Panc1 (cell line): ENCODE measurements around the gene CCAR1. TPM values are rescaled to one million over a fixed set of nuclear protein-coding genes. Genes with fewer than 3 reads are reported as not detected.

Experiments used
- ATAC-seq: fragments of 200-7000 bp; cut with Tn5 transposase; 2 replicates; pipeline ENCODE4 v1.9.1; 2020; ENCODE audit warnings: mild to moderate bottlenecking, moderate library complexity
- BruUV-seq: library from RNA; stranded (reverse); fragments of 400-500 nt; replicated peaks from 2 replicates; lab custom pipeline; 2021; lab: Mats Ljungman, UMichigan
- CTCF ChIA-PET: fragments of 300-600 bp; sonication (Branson Sonifier 250); formaldehyde crosslinking; loops from one replicate; lab custom pipeline; 2022; ENCODE audit warnings: antibody characterized with exemption; lab: Charles Lee
- POLR2A ChIA-PET: fragments of 300-600 bp; sonication (Branson Sonifier 250); formaldehyde crosslinking; loops from one replicate; lab custom pipeline; 2022; ENCODE audit warnings: antibody characterized with exemption; lab: Charles Lee
- DNase-seq: peaks from one replicate; pipeline ENCODE4 v3.0.0-alpha.2; 2010; ENCODE audit warnings: low read depth, low spot score
- H3K27ac ChIP-seq: 2 replicates; pipeline ENCODE4 v1.5.1; 2011; ENCODE audit warnings: mild to moderate bottlenecking, low read length, inconsistent platforms
- H3K27me3 ChIP-seq: fragments of 200-500 bp; sonication (Bioruptor generic); 2 replicates; pipeline ENCODE4 v1.6.0; 2014; ENCODE audit warnings: low read length, inconsistent platforms; ENCODE audit not compliant: control insufficient read depth, insufficient read depth
- H3K36me3 ChIP-seq: fragments of 200-500 bp; sonication (Bioruptor generic); 2 replicates; pipeline ENCODE4 v1.5.1; 2014; ENCODE audit warnings: inconsistent platforms, mild to moderate bottlenecking, low read length, moderate library complexity; ENCODE audit not compliant: control insufficient read depth, insufficient read depth
- H3K4me1 ChIP-seq: 2 replicates; pipeline ENCODE4 v1.5.1; 2011; ENCODE audit warnings: inconsistent platforms, mild to moderate bottlenecking, low read length, moderate library complexity; ENCODE audit not compliant: control insufficient read depth, insufficient read depth
- H3K4me3 ChIP-seq, 2 experiments: 2 replicates each; pipeline ENCODE4 v1.5.1; 2011 to 2012; ENCODE audit warnings: low read depth in 2 of 2, low read length in 2 of 2, mild to moderate bottlenecking in 2 of 2, inconsistent platforms in 1 of 2, moderate library complexity in 1 of 2
- H3K9me3 ChIP-seq: fragments of 200-500 bp; sonication (Bioruptor generic); 2 replicates; pipeline ENCODE4 v1.5.1; 2014; ENCODE audit warnings: low read depth, mild to moderate bottlenecking, inconsistent platforms, low read length, moderate library complexity; ENCODE audit not compliant: control insufficient read depth, insufficient read depth
- CTCF ChIP-seq: fragments of 450-650 bp; IDR thresholded peaks from 2 replicates; pipeline ENCODE4 v1.5.1; 2017; ENCODE audit warnings: mild to moderate bottlenecking
- POLR2AphosphoS5 ChIP-seq: IDR thresholded peaks from 2 replicates; pipeline ENCODE4 v1.6.1; 2012; ENCODE audit warnings: mild to moderate bottlenecking, low read depth, low read length, moderate library complexity
- REST ChIP-seq, 2 experiments: IDR thresholded peaks; 2 replicates each; pipeline ENCODE4 v1.6.1; 2011 to 2012; ENCODE audit warnings: low read depth in 2 of 2, control low read depth in 1 of 2, low read length in 1 of 2, mild to moderate bottlenecking in 1 of 2, moderate library complexity in 1 of 2; ENCODE audit not compliant: insufficient read depth in 1 of 2
- SIN3A ChIP-seq: IDR thresholded peaks from 2 replicates; pipeline ENCODE4 v1.6.1; 2012; ENCODE audit warnings: low read depth, mild to moderate bottlenecking, low read length, moderate library complexity, borderline replicate concordance; ENCODE audit not compliant: insufficient read depth
- TCF7L2 ChIP-seq: IDR thresholded peaks from 2 replicates; pipeline ENCODE4 v1.6.1; 2011; ENCODE audit warnings: mild to moderate bottlenecking, low read depth, low read length, inconsistent platforms
- in situ Hi-C: cut with HindIII; loops from 2 replicates; pipeline ENCODE4 v1.10.0; 2016; ENCODE audit warnings: low sequenced_read_pairs, low pct_unique_long_range_greater_than_20kb
- intact Hi-C: fragments of 100-400 bp; cut with micrococcal nuclease; formaldehyde crosslinking; loops from one replicate; pipeline ENCODE4 v1.10.0; 2022; ENCODE audit not compliant: unreplicated experiment
- total RNA-seq: library from RNA; stranded (reverse); gene quantifications from one replicate; pipeline ENCODE4 v1.2.1, GENCODE V29; 2021; ENCODE audit not compliant: unreplicated experiment

Gene CCAR1
- total RNA-seq, 1 experiment from 2014 or later: 102 TPM

- intact Hi-C loops: no loop called here
- in situ Hi-C loops: no loop called here
- Histone ChIP-seq H3K27ac (no peak overlapping the region), H3K9me3 (no peaks in the 10 kb centered on the region), H3K36me3 (peaks cover 45% of the 10 kb centered on the region), H3K4me3 (no peak overlapping the region), H3K4me1 (no peaks in the 10 kb centered on the region), H3K27me3 (no peaks in the 10 kb centered on the region)
- no TSS peak for BruUV-seq
- POLR2A ChIA-PET: interaction anchor here (0.7 kb wide), 1 partner anchor 66 kb away, joined by 4 read pairs; no protein-coding TSS in a partner anchor
- CTCF ChIA-PET: no interaction called here
- TF ChIP-seq REST (IDR thresholded peaks at IDR 0.05; ENCODE audit: insufficient read depth in 1 of 2, low read depth in 2 of 2, low read length in 1 of 2) (no peak), TCF7L2 (no peak), SIN3A (no peak), POLR2AphosphoS5 (no peak), CTCF (no peak)
- ATAC-seq: no peak
- DNase-seq: no peak
Observed at GRCh38 chr10:68787813-68788212, 66.8 kb downstream of the CCAR1 start.

- no peak for ATAC-seq
- intact Hi-C loops: loop anchor here (5.0 kb wide), 1 partner anchor 107 kb away; no protein-coding TSS in a partner anchor
- Histone ChIP-seq H3K27ac (no peak overlapping the region), H3K4me1 (no peaks in the 10 kb centered on the region), H3K9me3 (no peaks in the 10 kb centered on the region), H3K4me3 (no peak overlapping the region), H3K27me3 (no peaks in the 10 kb centered on the region), H3K36me3 (peaks cover 44% of the 10 kb centered on the region)
- DNase-seq: no peak
- TF ChIP-seq TCF7L2 (no peak), REST (IDR thresholded peaks at IDR 0.05; ENCODE audit: insufficient read depth in 1 of 2, low read depth in 2 of 2, low read length in 1 of 2) (no peak), POLR2AphosphoS5 (no peak), SIN3A (no peak), CTCF (no peak)
- ChIA-PET CTCF (no interaction called here), POLR2A (interaction anchor here (0.7 kb wide), 1 partner anchor 41 kb away, joined by 3 read pairs; no protein-coding TSS in a partner anchor)
- in situ Hi-C loops: no loop called here
- no TSS peak for BruUV-seq
Observed at GRCh38 chr10:68790476-68790875, 69.4 kb downstream of the CCAR1 start.
